Measurements from ENCODE around the gene ARL6IP4.

Gene ARL6IP4

DNA sequence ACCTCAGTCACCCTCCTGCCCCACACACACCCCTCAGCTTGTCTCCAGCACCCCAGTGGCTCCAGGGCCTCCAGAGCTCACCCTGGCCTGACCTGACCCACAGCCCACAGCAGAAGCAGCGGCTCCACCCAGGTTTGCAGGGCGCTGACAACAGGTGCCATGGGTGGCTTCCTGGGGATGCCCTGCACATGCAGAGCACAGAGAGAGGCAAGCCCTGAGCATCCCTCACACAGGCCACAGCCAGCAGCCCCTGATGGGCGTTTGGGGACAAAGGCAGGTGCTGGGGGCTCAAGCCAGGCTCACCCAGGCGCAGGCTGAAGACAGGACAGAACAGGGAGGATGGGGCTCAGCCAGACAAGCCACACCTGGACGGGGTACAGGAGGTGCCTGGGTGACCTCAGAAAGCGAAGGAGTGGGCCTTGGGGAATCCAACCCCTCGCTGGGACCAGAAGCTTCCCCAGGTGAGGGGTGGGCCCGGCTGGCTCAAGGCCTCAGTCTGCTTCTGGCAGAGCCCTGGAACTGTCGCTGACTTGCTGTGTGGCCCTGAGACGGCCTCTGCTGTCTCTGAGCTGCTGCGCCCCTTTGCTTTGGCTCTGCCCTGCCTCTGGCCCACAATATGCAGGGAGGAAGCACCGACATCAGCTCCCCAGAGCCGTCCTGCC is 10.6 kb downstream of the ARL6IP4 start:
- DNase-seq (ENCODE audit: low read depth in 2 of 2) = no peak

DNA sequence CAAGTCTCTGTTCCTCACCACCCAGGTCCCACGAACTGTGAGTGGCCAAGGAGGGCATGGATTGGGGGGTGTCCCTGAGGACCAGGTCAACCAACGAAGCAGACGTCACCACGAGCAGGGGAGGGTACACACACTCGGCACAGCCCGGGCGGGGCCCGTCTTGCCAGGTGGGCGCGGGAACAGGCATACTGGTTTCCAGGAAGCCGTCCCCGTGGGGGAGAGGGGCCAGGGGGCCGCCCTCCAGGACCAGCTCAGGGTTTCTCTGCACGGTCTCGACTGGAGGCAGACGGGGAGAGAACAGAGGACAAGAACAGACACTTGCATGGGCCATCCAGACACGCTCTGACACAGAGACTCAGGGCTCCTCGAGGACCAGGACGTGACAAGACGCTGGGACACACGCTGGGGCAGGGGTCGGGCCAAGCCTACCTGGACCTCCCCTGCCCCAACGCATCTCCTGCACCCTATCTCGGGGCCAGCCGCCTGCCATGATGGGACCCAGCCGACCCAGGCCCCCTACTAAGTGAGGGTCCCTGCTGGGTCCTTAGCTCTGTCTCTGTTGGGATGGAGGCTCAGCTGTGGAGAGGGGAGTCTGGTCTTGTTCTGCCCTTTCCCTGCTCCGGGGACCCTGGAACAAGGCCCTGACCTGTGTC is 11.3 kb downstream of the ARL6IP4 start:
- DNase-seq (ENCODE audit: low read depth in 2 of 2) = no peak

DNA sequence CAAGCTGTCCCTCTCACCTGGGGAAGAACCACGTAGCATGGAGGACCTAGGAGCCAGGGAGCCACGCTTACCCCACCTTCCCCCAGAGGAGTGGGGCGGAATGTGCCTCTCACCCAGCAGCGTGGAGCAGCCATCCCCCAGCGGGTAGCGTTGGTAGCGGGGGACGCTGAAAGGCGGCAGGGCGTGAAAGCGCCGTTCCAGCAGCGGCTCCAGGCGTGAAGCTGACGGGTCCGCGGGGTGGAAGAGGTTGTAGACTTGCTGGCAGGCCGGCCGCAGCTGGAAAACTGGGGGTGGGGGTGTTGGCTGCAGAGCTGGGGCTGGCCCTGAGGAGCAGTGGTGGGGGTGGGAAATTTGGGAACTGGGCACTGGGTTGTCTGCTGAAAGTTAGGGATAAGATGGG is 11.9 kb downstream of the ARL6IP4 start:
- DNase-seq (ENCODE audit: low read depth in 2 of 2) = no peak

DNA sequence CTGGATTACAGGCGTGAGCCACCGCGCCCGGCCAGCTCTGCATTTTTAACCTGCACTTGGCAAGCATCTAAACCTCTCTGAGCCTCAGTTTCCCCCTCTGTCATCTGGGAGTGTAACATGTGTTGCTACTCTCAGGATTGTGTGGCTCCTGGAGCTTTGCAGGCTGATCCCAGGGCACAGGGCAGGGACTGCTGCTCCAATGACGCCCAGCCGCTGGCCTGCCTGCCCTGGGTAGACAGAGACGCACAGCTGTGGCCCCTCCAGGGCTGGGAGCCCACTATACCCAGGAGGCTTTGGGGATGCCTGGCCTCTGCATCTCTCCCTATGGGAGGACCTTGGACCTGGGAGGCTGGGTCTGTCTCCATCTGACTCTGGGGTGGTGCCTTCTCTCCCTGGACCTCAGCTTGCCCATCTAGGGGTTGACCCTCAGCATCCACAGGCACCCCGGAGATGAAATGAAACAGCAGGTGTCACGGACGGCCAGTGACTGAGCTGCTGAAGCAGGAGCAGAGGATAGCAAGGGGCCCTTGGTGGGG is 13.7 kb downstream of the ARL6IP4 start:
- no peak for DNase-seq (ENCODE audit: low read depth in 2 of 2)

DNA sequence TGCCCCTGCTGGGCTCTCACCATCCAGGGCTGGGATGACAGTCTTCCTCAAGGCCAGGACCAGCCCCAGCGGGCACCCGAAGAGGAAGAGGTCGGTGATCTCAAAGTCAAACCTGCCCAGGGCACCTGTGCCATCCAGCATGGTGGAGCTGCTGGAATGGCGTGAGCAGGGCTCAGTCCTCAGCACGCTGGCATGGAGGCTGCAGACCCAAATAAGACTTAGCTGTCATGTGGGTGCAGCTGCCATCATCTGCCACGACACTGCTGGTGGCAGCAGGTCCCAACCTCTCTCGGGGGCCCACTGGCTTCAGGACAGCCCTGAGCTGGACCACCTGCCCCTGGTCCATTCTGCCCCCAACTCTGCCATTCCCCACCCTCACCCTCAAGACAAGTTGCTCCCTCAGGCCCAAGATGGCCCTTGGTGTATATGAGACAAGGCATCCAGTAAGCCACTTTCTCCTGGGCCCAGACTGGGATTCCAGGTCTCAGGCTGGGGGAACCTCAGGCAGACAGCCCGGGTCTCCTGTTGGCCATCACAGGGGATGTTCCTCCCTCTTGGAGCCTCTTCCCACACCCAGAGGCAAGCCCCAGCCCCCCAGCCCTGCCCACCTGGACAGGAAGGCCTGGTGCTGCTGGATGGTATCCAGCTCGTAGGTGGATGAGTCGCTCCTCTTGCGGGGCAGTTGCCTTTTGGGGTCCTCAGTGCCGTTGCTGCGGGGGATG is 14.5 kb downstream of the ARL6IP4 start:
- DNase-seq (ENCODE audit: low read depth in 2 of 2) = no peak

DNA sequence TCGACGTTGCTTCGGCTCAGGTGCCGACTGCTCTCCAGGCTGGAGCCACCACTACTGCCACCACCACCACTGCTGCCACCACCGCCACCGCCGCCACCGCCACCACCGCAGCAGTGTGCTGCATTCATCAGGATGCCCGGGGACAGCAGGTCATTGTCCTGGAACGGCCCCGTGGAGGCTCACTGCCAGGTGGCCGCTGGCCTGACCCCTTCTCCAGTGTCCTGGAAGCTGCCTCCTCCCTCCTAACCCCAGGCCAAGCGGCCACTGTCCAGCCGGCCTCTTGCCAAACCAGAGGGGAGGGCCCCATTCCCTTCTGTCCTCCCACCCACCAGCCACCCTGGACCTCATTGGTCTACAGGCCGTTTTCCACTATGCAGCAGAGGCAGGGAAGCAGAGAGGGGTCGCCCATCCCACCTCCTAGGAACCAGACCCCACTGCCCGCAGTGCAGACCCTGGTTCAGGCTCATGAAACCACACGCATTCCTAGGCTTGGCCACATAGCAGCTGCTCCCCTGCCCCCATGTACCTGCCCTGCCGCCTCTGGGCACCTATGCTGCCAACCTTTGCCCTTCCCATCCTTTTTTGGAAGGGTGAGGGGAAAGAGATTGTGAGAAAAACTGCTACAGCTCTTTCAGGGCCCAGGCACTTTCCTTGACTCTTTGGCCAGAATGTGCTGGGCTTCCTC is 15.2 kb downstream of the ARL6IP4 start:
- DNase-seq (ENCODE audit: low read depth in 2 of 2) = no peak

DNA sequence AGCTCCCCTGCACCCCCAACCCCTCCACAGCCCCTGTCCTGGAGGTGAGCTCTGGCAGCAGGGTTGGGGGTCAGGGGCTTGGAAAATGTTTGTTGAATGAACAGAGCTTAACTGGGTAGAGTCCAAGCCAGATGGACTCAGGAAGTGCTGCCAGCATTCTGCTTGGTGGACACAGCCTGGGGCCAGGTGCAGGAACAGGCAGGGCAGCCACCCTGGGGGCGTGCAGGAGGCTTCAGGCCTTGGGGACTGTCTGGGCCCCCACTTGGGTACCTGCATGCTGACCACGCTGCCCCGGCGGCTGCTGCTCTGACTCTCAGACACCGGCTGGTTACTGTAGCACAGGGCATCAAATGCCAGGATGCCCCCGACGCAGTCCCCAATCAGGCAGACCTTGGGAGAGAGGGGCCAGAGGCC is 15.7 kb downstream of the ARL6IP4 start:
- no peak for DNase-seq (ENCODE audit: low read depth in 2 of 2)

DNA sequence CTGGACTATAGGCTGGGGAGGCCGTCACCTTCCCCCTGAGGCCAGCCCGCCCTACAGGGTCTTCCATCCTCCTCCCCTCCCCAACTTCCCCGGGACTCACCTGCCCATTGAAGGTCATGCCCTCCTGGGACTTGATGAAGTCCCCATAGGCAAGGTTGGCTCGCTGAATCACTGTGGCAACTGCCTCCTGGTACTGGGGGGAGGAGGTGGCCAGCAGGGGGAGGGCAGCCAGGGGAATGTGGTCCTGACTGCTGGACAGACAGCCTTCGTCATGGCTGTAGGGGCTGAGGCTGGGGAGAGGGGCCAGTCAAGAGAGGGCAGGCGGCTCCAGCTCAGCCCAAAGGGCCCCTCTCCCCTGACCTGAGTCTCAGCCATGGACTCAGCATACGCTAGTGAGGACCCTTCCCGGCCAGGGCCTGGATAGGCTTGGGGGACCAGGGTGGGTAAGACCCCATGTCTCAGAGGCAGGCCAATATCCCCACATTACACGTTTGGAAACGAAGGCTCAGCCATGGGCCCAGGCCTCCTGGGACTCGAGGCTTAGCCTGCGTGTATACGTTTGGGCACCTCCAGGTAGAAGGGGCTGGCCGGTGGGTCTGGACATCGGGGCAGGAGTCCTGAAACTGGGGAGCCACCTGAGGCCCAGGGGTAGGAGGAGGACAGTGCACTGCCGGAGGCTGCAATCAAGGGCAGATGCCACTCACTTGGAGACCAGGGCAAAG is 16.3 kb downstream of the ARL6IP4 start:
- DNase-seq (ENCODE audit: low read depth in 2 of 2) = no peak

DNA sequence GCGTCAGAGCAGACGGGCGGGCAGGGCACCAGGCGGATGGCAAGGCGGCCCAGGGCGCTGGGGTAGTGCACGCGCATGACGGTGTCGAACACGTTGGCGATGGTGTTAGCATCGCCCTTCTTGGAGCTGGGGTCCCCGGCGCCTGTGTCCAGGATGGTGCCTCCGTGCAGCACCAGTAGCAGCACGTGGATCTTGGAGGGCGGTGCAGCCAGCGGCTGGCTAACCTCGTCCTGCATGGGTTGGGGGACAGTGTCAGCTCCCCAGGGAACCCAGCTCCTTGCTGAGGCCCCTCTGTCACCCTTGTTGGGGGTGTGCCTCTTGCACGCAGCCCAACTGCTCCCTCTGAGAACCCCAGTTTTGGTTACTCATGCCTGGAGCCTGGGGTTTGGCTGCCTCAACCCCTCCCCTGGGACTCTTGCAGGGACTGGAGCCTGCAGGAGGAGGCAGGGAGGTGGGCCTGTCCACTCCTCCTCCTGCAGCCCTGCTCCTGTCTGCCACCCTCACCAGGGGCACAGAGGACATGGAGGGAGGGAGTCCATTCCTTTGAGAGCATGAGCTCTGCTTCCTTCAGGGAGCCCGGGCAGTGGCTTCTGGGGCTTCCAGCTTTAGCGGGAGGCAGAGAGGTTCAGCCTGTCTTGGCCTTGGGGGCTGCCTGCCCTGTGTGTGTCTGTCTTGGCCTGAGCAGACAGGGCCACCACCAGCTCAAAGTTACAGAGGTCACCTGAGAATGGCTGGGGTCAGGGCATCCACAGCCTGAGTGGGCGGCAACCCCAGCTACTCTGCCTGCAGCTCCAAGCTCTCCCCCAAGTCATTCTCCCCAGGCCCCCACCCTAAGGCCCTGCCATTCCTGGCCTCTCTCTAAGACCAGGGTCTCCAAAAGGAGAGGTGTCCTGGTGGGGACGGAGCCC is 17.1 kb downstream of the ARL6IP4 start:
- DNase-seq (ENCODE audit: low read depth in 2 of 2) = no peak

DNA sequence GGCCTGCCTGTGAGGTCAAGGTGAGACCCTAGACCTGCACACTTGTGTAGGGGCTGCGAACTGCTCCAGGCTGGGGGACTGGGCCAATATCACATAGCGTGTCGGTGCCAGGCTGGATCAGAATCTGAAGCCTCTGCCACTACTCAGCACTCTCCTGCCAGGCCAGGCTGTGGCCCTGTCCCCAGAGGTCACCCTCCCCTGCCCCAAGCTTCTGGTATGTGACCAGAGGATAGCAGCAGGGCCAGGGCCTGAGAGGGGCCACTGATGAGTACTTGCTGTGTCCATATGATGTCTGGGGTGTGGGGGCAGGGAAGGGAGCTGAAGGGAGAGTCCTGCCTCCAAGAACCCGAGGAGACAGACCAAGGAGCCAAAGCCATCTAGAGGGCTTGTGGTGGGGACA is 17.8 kb downstream of the ARL6IP4 start:
- no peak for DNase-seq (ENCODE audit: low read depth in 2 of 2)

DNA sequence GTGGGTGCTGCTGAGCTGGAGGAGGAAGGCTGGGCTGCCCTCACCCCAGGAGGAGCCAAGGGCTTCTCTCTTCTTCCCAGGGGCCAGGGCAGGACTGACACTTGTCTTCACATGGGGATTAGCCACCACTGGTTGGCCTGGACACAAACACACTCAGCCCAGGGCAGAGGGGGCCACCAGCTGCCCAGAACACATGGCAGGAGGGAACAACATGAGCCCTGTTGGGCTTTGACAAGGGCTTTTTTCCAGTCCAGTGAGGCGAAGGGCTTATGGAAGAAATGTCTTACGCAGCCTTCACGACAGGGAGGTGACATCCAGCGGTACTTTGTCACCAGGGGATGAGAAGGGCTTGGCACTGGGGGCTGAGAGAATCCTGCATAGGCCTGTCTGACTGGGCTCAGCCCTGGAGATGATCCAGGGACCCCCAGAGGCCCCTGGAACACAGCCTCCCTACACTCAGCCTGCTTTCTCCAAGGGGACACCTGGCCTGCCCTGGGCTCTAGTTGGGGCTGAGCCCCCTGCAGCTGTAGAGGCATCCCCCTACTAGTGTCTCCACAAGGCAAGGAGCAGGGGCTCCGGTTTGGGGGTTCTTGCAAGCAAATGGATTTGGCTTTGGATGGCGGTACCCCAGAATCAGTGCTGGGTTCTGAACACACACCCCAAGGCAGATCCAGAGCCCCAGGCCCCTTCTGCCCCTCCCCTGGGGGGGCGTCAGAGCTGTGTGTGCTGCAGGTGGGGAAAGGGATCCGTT is 18.9 kb downstream of the ARL6IP4 start:
- DNase-seq (ENCODE audit: low read depth in 2 of 2) = no peak

DNA sequence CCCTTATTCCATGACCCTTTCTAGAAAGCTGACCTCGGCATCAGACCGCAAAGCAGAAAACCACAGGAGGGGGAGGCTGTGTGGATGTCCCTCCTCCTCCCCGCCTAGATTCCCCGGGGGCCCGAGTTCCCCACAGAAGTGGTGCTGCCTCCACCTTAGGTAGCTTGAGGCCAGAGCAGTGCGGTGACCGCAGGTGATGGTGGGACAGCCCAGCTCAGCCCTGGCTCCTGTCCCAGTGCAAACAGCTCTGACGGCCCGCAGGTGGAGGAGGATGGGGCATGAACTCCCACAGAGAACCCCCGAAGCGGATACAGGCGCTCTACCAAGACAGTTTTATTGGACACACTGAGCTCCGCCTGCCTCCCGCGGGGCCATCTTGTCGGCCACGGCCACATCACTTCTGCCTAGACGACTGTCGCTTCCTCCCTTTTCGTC is 19.5 kb downstream of the ARL6IP4 start:
- no peak for DNase-seq (ENCODE audit: low read depth in 2 of 2)

DNA sequence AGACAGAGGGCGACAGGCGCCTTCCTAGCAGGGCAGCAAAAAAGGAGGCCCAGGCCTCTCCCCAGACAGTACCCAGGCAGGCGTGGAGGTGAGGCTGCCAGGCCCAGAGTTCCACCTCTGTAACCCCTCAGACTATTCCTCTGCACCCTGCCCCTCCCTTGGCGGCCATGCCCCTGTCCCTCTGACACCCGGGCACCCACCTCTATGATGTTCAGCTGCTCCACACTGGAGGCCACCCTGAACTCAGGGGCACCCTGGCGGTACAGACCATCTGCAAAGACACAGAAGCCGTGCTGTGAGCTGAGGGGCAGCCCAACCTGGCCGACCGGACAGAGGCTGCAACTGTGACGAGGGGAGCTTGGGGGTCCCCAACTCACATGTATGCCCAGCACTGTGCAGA is 20.1 kb downstream of the ARL6IP4 start:
- DNase-seq (ENCODE audit: low read depth in 2 of 2) = no peak

DNA sequence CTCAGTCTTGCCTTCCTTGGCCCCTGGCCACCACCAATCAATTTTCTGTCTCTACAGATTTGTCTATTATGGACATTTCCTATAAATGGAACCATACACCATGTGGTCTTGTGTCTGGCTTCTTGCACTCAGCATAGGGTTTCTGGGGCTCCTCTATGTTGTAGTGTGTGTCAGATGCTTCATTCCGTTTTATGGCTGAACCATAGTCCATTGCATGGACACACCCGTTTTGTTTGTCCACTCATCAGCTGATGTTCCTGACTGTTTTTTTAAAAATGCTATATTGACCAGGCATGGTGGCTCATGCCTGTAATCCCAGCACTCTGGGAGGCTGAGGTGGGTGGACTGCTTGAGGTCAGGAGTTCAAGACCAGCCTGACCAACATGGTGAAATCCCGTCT is 21.0 kb downstream of the ARL6IP4 start:
- DNase-seq (ENCODE audit: low read depth in 2 of 2) = no peak

DNA sequence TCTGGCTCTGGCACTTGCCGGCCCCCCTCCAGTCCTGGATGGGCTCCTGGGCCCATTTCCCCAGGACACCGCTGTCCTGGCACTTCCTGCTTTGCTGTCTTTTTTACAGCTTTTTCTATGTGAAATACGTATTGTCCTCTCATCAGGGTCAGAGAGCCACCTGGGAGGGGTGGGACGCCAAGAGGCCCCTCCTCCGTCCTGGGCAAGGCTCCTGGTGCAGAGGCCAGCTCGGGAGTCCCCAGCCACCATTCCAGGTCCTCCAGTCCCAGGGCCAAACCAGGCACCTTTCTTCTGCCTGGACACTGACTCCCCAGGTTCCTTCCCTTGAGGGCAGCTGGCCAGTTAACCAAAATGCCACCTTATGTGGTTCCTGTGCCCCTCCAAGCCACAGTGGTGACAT is 22.8 kb downstream of the ARL6IP4 start:
- no peak for DNase-seq (ENCODE audit: low read depth in 2 of 2)

DNA sequence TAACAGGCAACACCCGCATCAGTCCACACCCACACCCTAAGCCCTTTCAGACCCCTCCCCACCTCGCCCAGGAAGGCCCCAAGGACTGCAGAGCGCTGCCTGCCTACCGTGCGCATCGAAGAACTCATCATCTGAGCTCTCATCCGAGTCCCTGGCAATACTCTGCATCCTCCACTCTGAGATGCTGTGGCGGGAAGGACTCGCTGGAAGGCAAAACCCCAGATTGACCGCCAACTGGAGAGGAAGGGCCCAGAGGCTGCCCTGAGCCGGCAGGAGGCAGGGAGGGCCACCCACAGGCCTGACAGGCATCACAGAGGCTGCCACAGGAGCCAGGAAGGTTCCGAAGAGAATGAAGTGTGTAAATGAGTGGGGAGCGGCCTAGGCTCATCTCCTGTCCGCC is 23.8 kb downstream of the ARL6IP4 start:
- no peak for DNase-seq (ENCODE audit: low read depth in 2 of 2)

DNA sequence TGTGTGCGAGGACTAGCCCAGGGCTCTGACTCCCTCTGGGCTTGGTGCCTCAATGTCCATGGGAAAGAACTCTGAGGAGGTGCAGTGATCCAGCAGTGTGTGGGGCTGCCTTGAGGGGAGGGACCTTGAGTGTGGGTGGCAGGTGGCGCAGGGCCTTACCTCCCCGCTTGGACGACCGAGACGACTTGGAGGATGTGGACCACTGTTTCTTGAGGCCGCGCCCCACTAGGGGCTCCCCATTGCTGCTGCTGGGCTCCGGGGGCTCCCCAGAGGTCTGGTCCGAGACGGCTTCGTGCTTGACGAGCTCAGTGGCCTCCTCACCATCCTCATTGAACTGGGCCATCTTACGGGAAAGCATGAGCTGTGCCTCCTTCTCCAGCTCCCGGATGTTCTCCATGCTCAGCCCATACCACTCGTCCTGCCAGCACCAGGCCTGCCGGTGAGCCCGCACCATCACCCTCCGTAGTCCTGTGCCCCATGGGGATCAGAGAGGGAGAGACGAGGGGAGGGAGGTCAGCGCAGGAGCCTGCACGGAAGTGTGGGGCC is 24.7 kb downstream of the ARL6IP4 start:
- DNase-seq (ENCODE audit: low read depth in 2 of 2) = no peak

DNA sequence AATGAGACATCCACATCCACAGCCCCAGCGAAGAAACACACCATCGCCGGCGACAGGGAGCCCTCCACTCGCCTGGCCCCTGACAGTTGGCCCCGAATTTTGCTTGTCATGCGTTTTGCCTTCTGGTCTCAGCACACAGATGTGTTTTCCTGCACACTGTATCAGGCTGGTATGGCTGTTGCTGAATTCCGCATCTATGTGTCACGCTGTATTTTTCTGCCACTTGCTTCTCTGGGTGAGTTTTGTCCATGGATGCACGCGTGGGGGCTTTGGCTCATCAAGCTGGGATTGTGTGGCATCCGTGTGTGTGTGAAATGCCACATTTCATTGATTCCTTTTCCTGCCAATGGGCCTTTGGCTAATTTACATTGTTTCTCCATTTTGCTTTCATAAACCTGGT is 26.5 kb downstream of the ARL6IP4 start:
- no peak for DNase-seq (ENCODE audit: low read depth in 2 of 2)

DNA sequence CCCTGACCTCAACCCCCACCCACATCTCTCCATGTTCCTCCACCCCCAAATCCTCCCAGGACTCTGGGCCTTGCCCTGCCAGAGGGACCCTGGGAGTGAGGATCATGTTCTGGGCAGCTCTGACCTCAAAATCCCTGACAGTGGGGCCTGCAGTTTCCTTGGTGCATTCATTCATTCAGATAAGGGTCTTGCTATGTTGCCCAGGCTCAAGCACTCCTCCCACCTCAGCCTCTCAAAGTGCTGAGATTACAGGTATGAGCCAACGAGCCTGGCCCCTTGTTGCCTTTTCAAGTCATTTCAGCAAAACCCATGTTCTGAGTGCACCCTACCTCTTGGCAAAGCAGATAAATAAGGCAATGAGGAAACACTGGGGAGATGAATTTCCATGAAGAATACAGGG is 29.6 kb downstream of the ARL6IP4 start:
- no peak for DNase-seq (ENCODE audit: low read depth in 2 of 2)

DNA sequence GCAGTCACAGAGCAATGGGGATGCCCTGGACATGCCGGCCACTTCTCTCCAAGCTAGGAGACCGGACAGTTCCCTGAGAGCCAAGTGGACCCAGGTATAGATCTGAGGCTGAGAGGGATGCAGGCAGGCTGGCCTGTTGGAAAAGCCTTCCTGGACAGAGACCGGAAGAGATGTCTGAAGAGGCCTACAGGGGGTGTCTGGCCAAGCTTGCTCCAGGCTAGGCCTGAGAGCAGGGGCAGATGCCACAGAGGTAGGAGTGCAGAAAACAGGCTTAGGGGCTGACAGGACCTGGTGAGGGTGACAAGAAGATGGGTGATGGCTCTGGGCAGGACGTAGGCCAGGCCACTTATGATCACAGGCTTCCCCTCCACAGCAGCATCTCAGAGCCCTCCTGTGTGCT is 30.2 kb downstream of the ARL6IP4 start:
- DNase-seq (ENCODE audit: low read depth in 2 of 2) = no peak
